GM12878 (cell line): ENCODE measurements around the gene MTFR2. TPM values are rescaled to one million over a fixed set of nuclear protein-coding genes. Genes with fewer than 3 reads are reported as not detected.

Experiments
- ATAC-seq: fragments of 200-7000 bp; cut with Tn5 transposase; 3 replicates; pipeline ENCODE4 v1.9.1; 2020; ENCODE audit warnings: mild to moderate bottlenecking, moderate library complexity
- BruUV-seq: library from RNA; stranded (reverse); fragments of 400-500 nt; replicated peaks from 2 replicates; lab custom pipeline; 2021; lab: Mats Ljungman, UMichigan
- CTCF ChIA-PET: fragments of 300-600 bp; sonication (Branson Sonifier 250); formaldehyde crosslinking; extraction: SDS; loops from one replicate; lab custom pipeline; 2021; ENCODE audit warnings: inconsistent platforms; lab: Yijun Ruan, JAX
- POLR2A ChIA-PET: fragments of 350-600 bp; formaldehyde crosslinking; extraction: SDS; loops from one replicate; lab custom pipeline; 2021; ENCODE audit warnings: inconsistent platforms; lab: Charles Lee
- RAD21 ChIA-PET: fragments of 300-600 bp; sonication (Branson Sonifier 250); formaldehyde crosslinking; loops from one replicate; lab custom pipeline; 2023; ENCODE audit warnings: antibody characterized with exemption; ENCODE audit not compliant: unreplicated experiment; lab: Charles Lee
- SMC1A ChIA-PET: fragments of 300-600 bp; sonication (Branson Sonifier 250); formaldehyde crosslinking; loops from one replicate; lab custom pipeline; 2023; ENCODE audit not compliant: unreplicated experiment, uncharacterized antibody; lab: Charles Lee
- DNase-seq: peaks from one replicate; pipeline ENCODE4 v3.0.0-alpha.2; 2011; ENCODE audit warnings: low read depth, low spot score
- FAIRE-seq: peaks from 3 replicates; lab custom pipeline; 2011; peaks lifted over from hg19 to GRCh38; lab: Jason Lieb, UNC
- H2AFZ ChIP-seq: 2 replicates; pipeline ENCODE4 v1.6.0; 2011; ENCODE audit warnings: low read depth, low read length, control low read depth; ENCODE audit not compliant: control insufficient read depth
- H3K27ac ChIP-seq: 2 replicates; pipeline ENCODE4 v1.5.1; 2011; ENCODE audit warnings: control low read depth; ENCODE audit not compliant: control insufficient read depth, insufficient read depth
- H3K27me3 ChIP-seq, 2 experiments: replicated peaks in 1 of 2; 2 replicates each; pipeline versions ENCODE4 v1.6.0 to v1.6.1; 2011; ENCODE audit warnings: low read length in 1 of 2; ENCODE audit not compliant: control insufficient read depth in 2 of 2, insufficient read depth in 2 of 2
- H3K36me3 ChIP-seq, 2 experiments: 2 replicates each; pipeline ENCODE4 v1.5.1; 2011; ENCODE audit warnings: low read length in 1 of 2; ENCODE audit not compliant: control insufficient read depth in 2 of 2, insufficient read depth in 2 of 2
- H3K4me1 ChIP-seq: 2 replicates; pipeline ENCODE4 v1.6.1; 2011; ENCODE audit warnings: mild to moderate bottlenecking, low read length, moderate library complexity, mixed read lengths; ENCODE audit not compliant: control insufficient read depth, insufficient read depth
- H3K4me2 ChIP-seq: 2 replicates; pipeline ENCODE4 v1.6.0; 2011; ENCODE audit warnings: control low read depth; ENCODE audit not compliant: control insufficient read depth, insufficient read depth
- H3K4me3 ChIP-seq: fragments of 200-600 bp; sonication (generic); 2 replicates; pipeline ENCODE4 v1.5.1; 2016
- H3K79me2 ChIP-seq: 2 replicates; pipeline ENCODE4 v1.6.0; 2011; ENCODE audit warnings: low read length; ENCODE audit not compliant: control insufficient read depth, insufficient read depth
- H3K9ac ChIP-seq: 2 replicates; pipeline ENCODE4 v1.8.0; 2011; ENCODE audit warnings: low read length, control low read depth, mixed read lengths; ENCODE audit not compliant: control insufficient read depth, insufficient read depth
- H3K9me3 ChIP-seq: replicated peaks from 3 replicates; pipeline ENCODE4 v1.5.1; 2011; ENCODE audit warnings: mild to moderate bottlenecking, low read length; ENCODE audit not compliant: control insufficient read depth, insufficient read depth
- H4K20me1 ChIP-seq: 2 replicates; pipeline ENCODE4 v1.6.0; 2011; ENCODE audit not compliant: control insufficient read depth, insufficient read depth
- CHD4 ChIP-seq: fragments of 200-600 bp; sonication (generic); IDR thresholded peaks from 2 replicates; pipeline ENCODE4 v1.6.1; 2016; ENCODE audit warnings: mild to moderate bottlenecking
- IRF4 ChIP-seq: IDR thresholded peaks from 2 replicates; pipeline ENCODE4 v1.6.1; 2011; ENCODE audit warnings: low read depth, low read length
- POLR2AphosphoS5 ChIP-seq: IDR thresholded peaks from 2 replicates; pipeline ENCODE4 v1.6.1; 2011; ENCODE audit warnings: mild to moderate bottlenecking, low read length, inconsistent platforms
- RCOR1 ChIP-seq: conservative IDR thresholded peaks from 2 replicates; pipeline ENCODE4 v1.6.1; 2012; ENCODE audit warnings: low read depth, low read length, improper control_type of control experiment
- STAT1 ChIP-seq: fragments of 450-650 bp; conservative IDR thresholded peaks from 2 replicates; pipeline ENCODE4 v1.6.1; 2014; ENCODE audit warnings: antibody characterized with exemption, mild to moderate bottlenecking
- TAF1 ChIP-seq: IDR thresholded peaks from 2 replicates; pipeline ENCODE4 v1.6.1; 2011; ENCODE audit warnings: mild to moderate bottlenecking, low read depth, low read length, borderline replicate concordance
- WGBS: methylation state at CpG from one replicate; pipeline ENCODE4 v1.1.6; 2016; ENCODE audit warnings: low lambda C conversion rate; ENCODE audit not compliant: insufficient replicate concordance, insufficient coverage; ENCODE audit errors: missing lambda C conversion rate; 5-methylcytosine and 5-hydroxymethylcytosine counted together
- in situ Hi-C: fragments of 300-500 bp; cut with MboI; formaldehyde crosslinking; loops from 9 replicates; pipeline ENCODE4 v1.14.3; 2018; ENCODE audit warnings: mixed read lengths
- intact Hi-C: fragments of 100-400 bp; cut with micrococcal nuclease; formaldehyde crosslinking; loops from one replicate; pipeline ENCODE4 v1.14.2; 2022; ENCODE audit not compliant: unreplicated experiment
- polyA plus RNA-seq, 11 experiments: library from polyadenylated mRNA; depleted of rRNA in 4 of 11; unstranded in 6 of 11; stranded (reverse) in 5 of 11; fragments of >200 nt; fragmentation: Nextera tagmentation in 4 of 11; fragmentation: Illumina TruSeq in 1 of 11; extraction: Ambion mirVana in 4 of 11; extraction: Trizol in 1 of 11; gene quantifications; 1 replicate in 1 of 11; 2 replicates in 10 of 11; pipeline versions ENCODE4 v1.2.1 to v1.2.3, GENCODE V29; 2011 to 2016; ENCODE audit warnings: inconsistent platforms in 2 of 11, missing spikeins in 2 of 11, low read depth in 1 of 11
- total RNA-seq, 4 experiments: library from RNA; depleted of rRNA in 3 of 4; stranded (reverse); fragments of >200 nt in 3 of 4; fragmentation: Illumina TruSeq in 1 of 4; extraction: Trizol in 1 of 4; gene quantifications; 2 replicates each; pipeline versions ENCODE4 v1.2.1 to v1.2.3, GENCODE V29; 2013 to 2021
- TF ChIP-seq, protein P1 (sequence below): fragments of 450-650 bp; conservative IDR thresholded peaks from 2 replicates; pipeline ENCODE4 v1.6.1; 2017; ENCODE audit warnings: mild to moderate bottlenecking, moderate library complexity

MTFR2 gene
- total and polyA plus RNA-seq, 10 of the 15 experiments (the other 5 are each of a cell fraction or from before 2014, with no cell fraction given) = 7.3 to 33.5 (median 25.3) TPM

- peak; percentile 71; the same call in 1 of the 2 replicates for TF ChIP-seq STAT1
- TF ChIP-seq, protein P1, sequence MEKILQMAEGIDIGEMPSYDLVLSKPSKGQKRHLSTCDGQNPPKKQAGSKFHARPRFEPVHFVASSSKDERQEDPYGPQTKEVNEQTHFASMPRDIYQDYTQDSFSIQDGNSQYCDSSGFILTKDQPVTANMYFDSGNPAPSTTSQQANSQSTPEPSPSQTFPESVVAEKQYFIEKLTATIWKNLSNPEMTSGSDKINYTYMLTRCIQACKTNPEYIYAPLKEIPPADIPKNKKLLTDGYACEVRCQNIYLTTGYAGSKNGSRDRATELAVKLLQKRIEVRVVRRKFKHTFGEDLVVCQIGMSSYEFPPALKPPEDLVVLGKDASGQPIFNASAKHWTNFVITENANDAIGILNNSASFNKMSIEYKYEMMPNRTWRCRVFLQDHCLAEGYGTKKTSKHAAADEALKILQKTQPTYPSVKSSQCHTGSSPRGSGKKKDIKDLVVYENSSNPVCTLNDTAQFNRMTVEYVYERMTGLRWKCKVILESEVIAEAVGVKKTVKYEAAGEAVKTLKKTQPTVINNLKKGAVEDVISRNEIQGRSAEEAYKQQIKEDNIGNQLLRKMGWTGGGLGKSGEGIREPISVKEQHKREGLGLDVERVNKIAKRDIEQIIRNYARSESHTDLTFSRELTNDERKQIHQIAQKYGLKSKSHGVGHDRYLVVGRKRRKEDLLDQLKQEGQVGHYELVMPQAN = peak; percentile 92
- 0 out of 2 replicates have a peak, but pooled peaks have one; percentile 37 for TF ChIP-seq TAF1
- 0 out of 2 replicates have a peak, but pooled peaks have one; percentile 26 for TF ChIP-seq RCOR1
- no peak for TF ChIP-seq IRF4
Measured at GRCh38 chr6:136288566-136289326, 38.6 kb upstream of the MTFR2 start (continued).

GRCh38 chr6:136284909-136285308 is 34.8 kb upstream of the MTFR2 start:
- H3K27ac ChIP-seq = no peak overlapping the region
- CTCF ChIA-PET = no interaction called here
- WGBS = 3% methylated on average over 2 of the region's 2 CpGs
- peaks cover 5% of the 10 kb centered on the region; the same call in 1 of the 2 replicates for H3K4me1 ChIP-seq
- intact Hi-C loops (no loop called here), in situ Hi-C loops (loop anchor here (10.0 to 25.0 kb wide), 2 partner anchors 510 to 1273 kb away; partner anchors contain the start of gene MAP3K5)
- BruUV-seq = no TSS peak
- no peak overlapping the region for H2AFZ ChIP-seq
- peaks cover 97% of the 10 kb centered on the region for H3K79me2 ChIP-seq
- no peaks in the 10 kb centered on the region for H3K9me3 ChIP-seq
- H3K4me3 ChIP-seq = peak overlapping the region; percentile 42; the same call in 1 of the 2 replicates
- SMC1A ChIA-PET = interaction anchor here (0.9 to 1.2 kb wide), 3 partner anchors 8 to 34 kb away, joined by 3 to 4 read pairs (median 3); no protein-coding TSS in a partner anchor
- DNase-seq = no peak
- H3K4me2 ChIP-seq = peak overlapping the region; percentile 60
- H3K9ac ChIP-seq = peak overlapping the region; percentile 24; the same call in 1 of the 2 replicates
- H4K20me1 ChIP-seq = peaks cover 16% of the 10 kb centered on the region; the same call in 1 of the 2 replicates
- no peaks in the 10 kb centered on the region for H3K27me3 ChIP-seq
- FAIRE-seq = no peak
- peaks cover 0 to 24% of the 10 kb centered on the region in 2 experiments; a peak in 2 of 4 replicates for H3K36me3 ChIP-seq
- POLR2A ChIA-PET = interaction anchor here (0.7 kb wide), 1 partner anchor 34 kb away, joined by 4 read pairs; no protein-coding TSS in a partner anchor
- RAD21 ChIA-PET = interaction anchor here (0.7 to 1.0 kb wide), 2 partner anchors 17 to 33 kb away, joined by 3 to 4 read pairs; no protein-coding TSS in a partner anchor
- no peak for ATAC-seq
- TF ChIP-seq CHD4 (no peak), POLR2AphosphoS5 (peak; percentile 65; the same call in 1 of the 2 replicates)
